DMS 273 (cell line): Measurements from ENCODE around the gene THADA.
"Not testable (repeated sequence)": the region's sequence is repeated elsewhere in the genome, so short reads cannot be mapped to it uniquely, and the experiment has no call there.

ENCODE experiments used
- DNase-seq: peaks from one replicate; lab custom pipeline; 2025; ENCODE audit not compliant: unreplicated experiment; lab: John Stamatoyannopoulos, UW

Gene THADA

GRCh38 chr2:43393918-43394317 lies 201.9 kb downstream of the THADA start:
- no peak for DNase-seq

- DNase-seq: no peak
These were observed 204.0 kb downstream of the THADA start for GRCh38 chr2:43391878-43392215.

- DNase-seq: no peak
These were observed 204.5 kb downstream of the THADA start for GRCh38 chr2:43391201-43391877.

GRCh38 chr2:43389581-43390466 lies 206.0 kb downstream of the THADA start:
- DNase-seq: no peak

- DNase-seq: no peak
These were observed 207.5 kb downstream of the THADA start for GRCh38 chr2:43388371-43388770.

GRCh38 chr2:43387092-43388062 lies 208.5 kb downstream of the THADA start:
- DNase-seq: no peak

GRCh38 chr2:43386679-43387078 lies 209.2 kb downstream of the THADA start:
- not testable (repeated sequence) for DNase-seq

GRCh38 chr2:43384143-43384542 lies 211.7 kb downstream of the THADA start:
- DNase-seq: no peak

- no peak for DNase-seq
These were observed 212.3 kb downstream of the THADA start for GRCh38 chr2:43383533-43383932.

GRCh38 chr2:43379494-43379893 lies 216.3 kb downstream of the THADA start:
- no peak for DNase-seq

GRCh38 chr2:43377327-43377726 lies 218.5 kb downstream of the THADA start:
- DNase-seq: no peak

- no peak for DNase-seq
These were observed 219.2 kb downstream of the THADA start for GRCh38 chr2:43376523-43377198.

GRCh38 chr2:43375746-43376522 lies 219.9 kb downstream of the THADA start:
- DNase-seq: no peak

GRCh38 chr2:43372416-43373081 lies 223.3 kb downstream of the THADA start:
- DNase-seq: no peak

- DNase-seq: no peak
These were observed 225.1 kb downstream of the THADA start for GRCh38 chr2:43370705-43371104.

- DNase-seq: no peak
These were observed 225.7 kb downstream of the THADA start for GRCh38 chr2:43370146-43370545.

- DNase-seq: no peak
These were observed 227.1 kb downstream of the THADA start for GRCh38 chr2:43368483-43369385.

GRCh38 chr2:43367012-43367782 lies 228.6 kb downstream of the THADA start:
- DNase-seq: no peak
